ENCODE data around the gene SPATA2L.
"Not testable (repeated sequence)": the region's sequence is repeated elsewhere in the genome, so short reads cannot be mapped to it uniquely, and the experiment has no call there.

The SPATA2L gene

GRCh38 chr16:89670496-89671431, 30.7 kb downstream of the SPATA2L start:
- no peak for TF ChIP-seq CTCF (IDR thresholded peaks at IDR 0.05; ENCODE audit: insufficient read depth, missing control alignments)
- no peak for FAIRE-seq
- DNase-seq (ENCODE audit: insufficient read length, low spot score): no peak

GRCh38 chr16:89669755-89670154, 31.8 kb downstream of the SPATA2L start:
- FAIRE-seq (no peak), DNase-seq (ENCODE audit: insufficient read length, low spot score) (no peak)
- no peak for TF ChIP-seq CTCF (IDR thresholded peaks at IDR 0.05; ENCODE audit: insufficient read depth, missing control alignments)

- no peak for TF ChIP-seq CTCF (IDR thresholded peaks at IDR 0.05; ENCODE audit: insufficient read depth, missing control alignments)
- FAIRE-seq (no peak), DNase-seq (ENCODE audit: insufficient read length, low spot score) (no peak)
Observed at GRCh38 chr16:89668790-89669158, 32.7 kb downstream of the SPATA2L start.

- TF ChIP-seq CTCF (IDR thresholded peaks at IDR 0.05; ENCODE audit: insufficient read depth, missing control alignments): no peak
- DNase-seq (ENCODE audit: insufficient read length, low spot score) (no peak), FAIRE-seq (no peak)
Observed at GRCh38 chr16:89667633-89668032, 33.9 kb downstream of the SPATA2L start.

GRCh38 chr16:89667000-89667399, 34.5 kb downstream of the SPATA2L start:
- FAIRE-seq; DNase-seq (ENCODE audit: insufficient read length, low spot score): not testable (repeated sequence)
- peak; percentile 16 for TF ChIP-seq CTCF (IDR thresholded peaks at IDR 0.05; ENCODE audit: insufficient read depth, missing control alignments)

GRCh38 chr16:89664238-89664637, 37.3 kb downstream of the SPATA2L start:
- not testable (repeated sequence) for FAIRE-seq; DNase-seq (ENCODE audit: insufficient read length, low spot score)

- FAIRE-seq (no peak), DNase-seq (ENCODE audit: insufficient read length, low spot score) (no peak)
- TF ChIP-seq CTCF (IDR thresholded peaks at IDR 0.05; ENCODE audit: insufficient read depth, missing control alignments): no peak
Observed at GRCh38 chr16:89661215-89661614, 40.3 kb downstream of the SPATA2L start.

Data from D721Med (cell line).